OCI-LY1 (cell line): Measurements from ENCODE around the gene MBD2.
A peak's percentile ranks its signal among the peaks of the same experiment; 100 is the strongest.

Experiments used
- EZH2 ChIP-seq: fragments of 200-600 bp; sonication (generic), shearing (Covaris generic); IDR thresholded peaks from 2 replicates; pipeline ENCODE4 v1.8.0; 2017; ENCODE audit warnings: borderline replicate concordance, mixed run types, mild to moderate bottlenecking, antibody characterized with exemption, low read length, moderate library complexity, mixed read lengths
- TF ChIP-seq, protein P1 (sequence below): fragments of 200-600 bp; sonication (generic), shearing (Covaris generic); IDR thresholded peaks from 2 replicates; pipeline ENCODE4 v1.5.1; 2017; ENCODE audit warnings: mild to moderate bottlenecking, antibody characterized with exemption, low read length, moderate library complexity, mixed read lengths

DNA sequence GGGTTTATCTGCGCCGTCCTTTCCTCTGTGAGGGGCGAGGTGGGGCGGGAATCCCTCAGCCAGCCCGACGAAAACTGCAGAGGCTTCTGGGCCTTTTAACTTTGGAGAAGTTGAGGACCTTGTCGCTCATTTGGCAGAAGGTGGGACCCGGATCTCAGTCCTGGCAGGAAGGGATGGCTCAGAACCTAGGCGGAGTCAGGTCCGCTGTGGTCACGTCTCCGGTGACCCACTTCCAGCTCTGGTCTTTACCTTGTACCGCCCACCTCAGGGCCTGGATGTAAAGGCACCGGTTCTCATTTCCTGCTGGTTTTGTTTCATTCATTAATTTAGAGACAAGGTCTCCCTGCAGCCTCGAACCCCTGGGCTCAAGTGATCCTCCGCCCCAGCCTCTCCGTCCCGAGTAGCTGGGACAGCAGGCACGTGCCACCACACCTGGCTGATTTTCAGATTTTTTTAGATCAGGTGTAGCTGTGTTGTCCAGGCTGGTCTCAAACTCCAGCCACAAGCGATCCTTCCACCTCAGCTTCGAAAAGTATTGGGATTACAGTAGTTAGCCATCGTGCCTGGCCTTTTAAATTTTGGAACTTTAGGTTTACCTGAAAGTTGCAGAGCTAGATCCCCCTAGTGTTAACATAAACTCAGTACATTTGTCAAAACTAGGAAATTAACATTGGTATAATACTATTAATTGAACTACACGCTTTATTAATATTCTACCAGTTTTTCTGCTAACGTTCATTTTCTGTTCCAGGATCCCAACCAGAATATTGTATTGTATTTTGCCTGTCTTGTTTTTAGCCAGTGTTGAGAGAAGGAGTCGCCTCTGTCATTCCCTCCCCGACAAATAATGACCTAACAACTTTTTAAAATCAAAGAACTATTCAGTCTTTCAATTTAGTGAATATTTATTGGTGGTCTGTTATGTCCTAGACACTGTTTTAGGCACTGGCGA is 45.7 kb upstream of the MBD2 start:
- TF ChIP-seq, protein P1, sequence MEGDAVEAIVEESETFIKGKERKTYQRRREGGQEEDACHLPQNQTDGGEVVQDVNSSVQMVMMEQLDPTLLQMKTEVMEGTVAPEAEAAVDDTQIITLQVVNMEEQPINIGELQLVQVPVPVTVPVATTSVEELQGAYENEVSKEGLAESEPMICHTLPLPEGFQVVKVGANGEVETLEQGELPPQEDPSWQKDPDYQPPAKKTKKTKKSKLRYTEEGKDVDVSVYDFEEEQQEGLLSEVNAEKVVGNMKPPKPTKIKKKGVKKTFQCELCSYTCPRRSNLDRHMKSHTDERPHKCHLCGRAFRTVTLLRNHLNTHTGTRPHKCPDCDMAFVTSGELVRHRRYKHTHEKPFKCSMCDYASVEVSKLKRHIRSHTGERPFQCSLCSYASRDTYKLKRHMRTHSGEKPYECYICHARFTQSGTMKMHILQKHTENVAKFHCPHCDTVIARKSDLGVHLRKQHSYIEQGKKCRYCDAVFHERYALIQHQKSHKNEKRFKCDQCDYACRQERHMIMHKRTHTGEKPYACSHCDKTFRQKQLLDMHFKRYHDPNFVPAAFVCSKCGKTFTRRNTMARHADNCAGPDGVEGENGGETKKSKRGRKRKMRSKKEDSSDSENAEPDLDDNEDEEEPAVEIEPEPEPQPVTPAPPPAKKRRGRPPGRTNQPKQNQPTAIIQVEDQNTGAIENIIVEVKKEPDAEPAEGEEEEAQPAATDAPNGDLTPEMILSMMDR, result peak; percentile 58
- no peak for TF ChIP-seq EZH2
